OCI-LY7 (cell line): ENCODE measurements around the gene SMCHD1. TPM values are rescaled to one million over a fixed set of nuclear protein-coding genes. Genes with fewer than 3 reads are reported as not detected.
"Not testable (repeated sequence)": the region's sequence is repeated elsewhere in the genome, so short reads cannot be mapped to it uniquely, and the experiment has no call there.

Experiments used
- BruUV-seq: library from RNA; stranded (reverse); fragments of 400-500 nt; replicated peaks from 2 replicates; lab custom pipeline; 2021; lab: Mats Ljungman, UMichigan
- CTCF ChIA-PET: fragments of 300-600 bp; sonication (Branson Sonifier 250); formaldehyde crosslinking; loops from one replicate; lab custom pipeline; 2022; ENCODE audit warnings: antibody characterized with exemption; ENCODE audit not compliant: unreplicated experiment; lab: Charles Lee
- POLR2A ChIA-PET: fragments of 300-600 bp; sonication (Branson Sonifier 250); formaldehyde crosslinking; loops from one replicate; lab custom pipeline; 2022; ENCODE audit warnings: antibody characterized with exemption; lab: Charles Lee
- DNase-seq: peaks from one replicate; pipeline ENCODE4 v3.0.0-alpha.2; 2015; ENCODE audit warnings: low spot score
- H2AFZ ChIP-seq: fragments of 200-600 bp; sonication (generic), shearing (Covaris generic); 2 replicates; pipeline ENCODE4 v1.6.1; 2014; ENCODE audit warnings: mild to moderate bottlenecking, antibody characterized with exemption, low read length, moderate library complexity
- H3K27ac ChIP-seq: fragments of 200-600 bp; sonication (generic); 2 replicates; pipeline ENCODE4 v1.5.1; 2014; ENCODE audit warnings: mixed run types, low read depth, mild to moderate bottlenecking, moderate library complexity, low read length, inconsistent platforms; ENCODE audit not compliant: poor library complexity, severe bottlenecking
- H3K36me3 ChIP-seq: fragments of 200-600 bp; sonication (generic); 2 replicates; pipeline ENCODE4 v1.6.1; 2014; ENCODE audit warnings: mild to moderate bottlenecking, antibody characterized with exemption, low read length, moderate library complexity, mixed read lengths; ENCODE audit not compliant: insufficient read depth
- H3K4me1 ChIP-seq: fragments of 200-600 bp; sonication (generic); 2 replicates; pipeline ENCODE4 v1.5.1; 2014; ENCODE audit warnings: mild to moderate bottlenecking, low read length; ENCODE audit not compliant: insufficient read depth, poor library complexity, severe bottlenecking
- H3K4me2 ChIP-seq: fragments of 200-600 bp; sonication (generic); 2 replicates; pipeline ENCODE4 v1.6.1; 2014; ENCODE audit warnings: mild to moderate bottlenecking, low read length
- H3K4me3 ChIP-seq: fragments of 200-600 bp; sonication (generic); 2 replicates; pipeline ENCODE4 v1.5.1; 2014; ENCODE audit warnings: mild to moderate bottlenecking, low read depth, low read length; ENCODE audit not compliant: poor library complexity, severe bottlenecking
- H3K79me2 ChIP-seq: fragments of 200-600 bp; sonication (generic); 2 replicates; pipeline ENCODE4 v1.6.1; 2016; ENCODE audit warnings: low read depth, mild to moderate bottlenecking, low read length, moderate library complexity, mixed read lengths; ENCODE audit not compliant: insufficient read depth
- H3K9me2 ChIP-seq: fragments of 200-600 bp; sonication (generic); 2 replicates; pipeline ENCODE4 v1.6.1; 2016; ENCODE audit warnings: mild to moderate bottlenecking, low read length, mixed read lengths; ENCODE audit not compliant: insufficient read depth
- H3K9me3 ChIP-seq: fragments of 200-600 bp; sonication (generic); 2 replicates; pipeline ENCODE4 v1.6.1; 2014; ENCODE audit warnings: mild to moderate bottlenecking, mixed run types, low read length, mixed read lengths
- H4K20me1 ChIP-seq: fragments of 200-600 bp; sonication (generic); 2 replicates; pipeline ENCODE4 v1.6.1; 2014; ENCODE audit warnings: mild to moderate bottlenecking, antibody characterized with exemption, low read length, moderate library complexity, mixed read lengths; ENCODE audit not compliant: insufficient read depth
- EZH2phosphoT487 ChIP-seq: fragments of 200-600 bp; sonication (generic); IDR thresholded peaks from 2 replicates; pipeline ENCODE4 v1.6.1; 2018; ENCODE audit warnings: low read depth, borderline replicate concordance, mild to moderate bottlenecking, mixed run types, antibody characterized with exemption, low read length, moderate library complexity, mixed read lengths
- intact Hi-C: fragments of 100-400 bp; cut with micrococcal nuclease; formaldehyde crosslinking; loops from one replicate; pipeline ENCODE4 v1.10.0; 2022; ENCODE audit not compliant: unreplicated experiment
- total RNA-seq, 2 experiments: library from RNA; depleted of rRNA in 1 of 2; stranded (reverse); fragments of >200 nt in 1 of 2; shearing (Covaris generic) in 1 of 2; gene quantifications; 2 replicates each; pipeline ENCODE4 v1.2.3, GENCODE V29; 2014 to 2022
- TF ChIP-seq, protein P1 (sequence below): fragments of 200-600 bp; sonication (generic); conservative IDR thresholded peaks from 2 replicates; pipeline ENCODE4 v1.5.1; 2014; ENCODE audit warnings: mild to moderate bottlenecking, antibody characterized with exemption, low read length, moderate library complexity, mixed read lengths

Gene SMCHD1
- total RNA-seq, 2 experiments from 2014 or later = 114 to 140 TPM

DNA sequence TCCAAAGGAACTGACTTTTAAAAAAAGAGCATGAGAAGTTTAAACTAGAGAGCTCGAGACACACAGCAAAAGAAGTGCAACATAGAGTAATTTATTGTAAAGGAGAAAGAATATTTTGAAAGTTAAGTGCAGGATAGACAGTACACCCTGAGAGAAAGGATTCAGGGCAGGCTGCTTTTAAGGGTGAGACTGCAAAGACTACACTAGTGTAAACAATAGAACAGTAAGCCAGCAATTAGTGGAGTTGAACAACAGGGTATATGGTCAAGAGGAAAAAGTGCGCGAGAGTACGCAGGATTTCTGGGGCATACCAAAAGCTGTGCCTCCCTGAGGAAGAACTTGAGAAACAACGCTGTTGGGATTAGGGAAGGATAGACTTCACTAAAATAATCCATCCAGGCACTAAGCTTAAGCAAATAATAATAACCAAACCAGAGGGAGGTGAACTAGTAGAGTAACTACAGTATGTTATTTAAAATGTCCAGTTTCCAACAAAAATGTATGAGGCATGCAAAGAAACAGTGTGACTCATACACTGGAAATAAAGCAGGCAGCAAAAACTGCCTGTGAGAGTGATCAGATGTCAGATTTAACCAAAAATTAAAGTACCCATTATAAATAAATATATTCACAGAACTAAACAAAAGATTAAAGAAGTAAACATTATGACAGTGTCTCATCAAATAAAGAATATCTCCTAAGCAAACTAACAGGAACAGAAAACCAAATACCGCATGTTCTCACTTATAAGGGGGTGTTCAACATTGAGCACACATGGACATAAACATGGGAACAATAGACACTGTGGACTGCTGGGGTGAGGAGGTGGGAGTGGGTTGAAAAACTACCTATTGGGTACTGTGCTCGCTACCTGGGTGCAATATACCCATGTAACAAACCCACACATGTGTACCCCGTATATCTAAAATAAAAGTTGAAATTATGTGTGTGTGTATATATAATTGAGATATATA, 150.7 kb downstream of the SMCHD1 start:
- no peaks in the 10 kb centered on the region; the same call in 1 of the 2 replicates for H3K9me3 ChIP-seq
- ChIA-PET CTCF (no interaction called here), POLR2A (interaction anchor here (0.6 to 1.1 kb wide), 2 partner anchors 7 to 32 kb away, joined by 4 to 6 read pairs; no protein-coding TSS in a partner anchor)
- H3K79me2 ChIP-seq = no peaks in the 10 kb centered on the region
- no peaks in the 10 kb centered on the region for H3K4me1 ChIP-seq
- no peaks in the 10 kb centered on the region for H4K20me1 ChIP-seq
- no peak for DNase-seq
- no peak overlapping the region for H3K4me3 ChIP-seq
- intact Hi-C loops = no loop called here
- no peak overlapping the region for H2AFZ ChIP-seq
- H3K36me3 ChIP-seq = peaks cover 52% of the 10 kb centered on the region
- no peak overlapping the region for H3K4me2 ChIP-seq
- no peak overlapping the region for H3K27ac ChIP-seq
- TF ChIP-seq, protein P1, sequence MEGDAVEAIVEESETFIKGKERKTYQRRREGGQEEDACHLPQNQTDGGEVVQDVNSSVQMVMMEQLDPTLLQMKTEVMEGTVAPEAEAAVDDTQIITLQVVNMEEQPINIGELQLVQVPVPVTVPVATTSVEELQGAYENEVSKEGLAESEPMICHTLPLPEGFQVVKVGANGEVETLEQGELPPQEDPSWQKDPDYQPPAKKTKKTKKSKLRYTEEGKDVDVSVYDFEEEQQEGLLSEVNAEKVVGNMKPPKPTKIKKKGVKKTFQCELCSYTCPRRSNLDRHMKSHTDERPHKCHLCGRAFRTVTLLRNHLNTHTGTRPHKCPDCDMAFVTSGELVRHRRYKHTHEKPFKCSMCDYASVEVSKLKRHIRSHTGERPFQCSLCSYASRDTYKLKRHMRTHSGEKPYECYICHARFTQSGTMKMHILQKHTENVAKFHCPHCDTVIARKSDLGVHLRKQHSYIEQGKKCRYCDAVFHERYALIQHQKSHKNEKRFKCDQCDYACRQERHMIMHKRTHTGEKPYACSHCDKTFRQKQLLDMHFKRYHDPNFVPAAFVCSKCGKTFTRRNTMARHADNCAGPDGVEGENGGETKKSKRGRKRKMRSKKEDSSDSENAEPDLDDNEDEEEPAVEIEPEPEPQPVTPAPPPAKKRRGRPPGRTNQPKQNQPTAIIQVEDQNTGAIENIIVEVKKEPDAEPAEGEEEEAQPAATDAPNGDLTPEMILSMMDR = no peak
- no peak for TF ChIP-seq EZH2phosphoT487
- BruUV-seq = no TSS peak
- H3K9me2 ChIP-seq = no peaks in the 10 kb centered on the region

DNA sequence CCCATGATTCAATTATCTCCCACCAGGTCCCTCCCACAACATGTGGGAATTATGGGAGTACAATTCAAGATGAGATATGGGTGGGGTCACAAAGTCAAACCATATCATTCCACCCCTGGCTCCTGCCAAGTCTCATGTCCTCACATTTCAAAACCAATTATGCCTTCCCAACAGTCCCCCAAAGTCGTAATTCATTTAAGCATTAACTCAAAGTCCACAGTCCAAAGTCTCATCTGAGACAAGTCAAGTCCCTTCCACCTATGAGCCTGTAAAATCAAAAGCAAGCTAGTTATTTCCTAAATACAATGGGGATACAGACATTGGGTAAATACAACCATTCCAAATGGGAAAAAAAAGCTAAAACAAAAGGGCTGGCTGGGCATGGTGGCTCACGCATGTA, 153.1 kb downstream of the SMCHD1 start:
- H2AFZ ChIP-seq, POLR2A ChIA-PET, H3K27ac ChIP-seq, H3K4me2 ChIP-seq, DNase-seq, H3K4me3 ChIP-seq, H4K20me1 ChIP-seq, intact Hi-C loops, BruUV-seq, CTCF ChIA-PET, H3K4me1 ChIP-seq, H3K9me3 ChIP-seq, H3K79me2 ChIP-seq, H3K9me2 ChIP-seq: not testable (repeated sequence)
- H3K36me3 ChIP-seq = peaks cover 31% of the 10 kb centered on the region

DNA sequence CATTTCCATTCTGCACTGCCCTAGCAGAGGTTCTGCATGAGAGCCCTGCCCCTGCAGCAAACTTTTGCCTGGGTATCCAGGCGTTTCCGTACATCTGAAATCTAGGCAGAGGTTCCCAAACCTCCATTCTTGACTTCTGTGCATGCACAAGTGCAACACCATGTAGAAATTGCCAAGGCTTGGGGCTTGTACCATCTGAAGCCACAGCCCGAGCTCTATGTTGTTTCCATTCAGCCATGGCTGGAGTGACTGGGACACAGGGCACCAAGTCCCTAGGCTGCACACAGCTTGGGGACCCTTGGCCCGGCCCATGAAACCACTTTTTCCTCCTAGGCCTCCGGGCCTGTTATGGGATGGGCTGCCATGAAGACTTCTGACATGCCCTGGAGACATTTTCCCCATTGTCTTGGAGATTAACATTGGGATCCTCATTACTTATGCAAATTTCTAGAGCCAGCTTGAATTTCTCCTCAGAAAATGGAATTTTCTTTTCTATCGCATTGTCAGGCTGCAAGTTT, 154.2 kb downstream of the SMCHD1 start:
- H3K4me3 ChIP-seq, intact Hi-C loops, H2AFZ ChIP-seq, H4K20me1 ChIP-seq, H3K79me2 ChIP-seq, H3K4me2 ChIP-seq, H3K27ac ChIP-seq, H3K9me2 ChIP-seq, DNase-seq, BruUV-seq, POLR2A ChIA-PET, H3K9me3 ChIP-seq, CTCF ChIA-PET, H3K4me1 ChIP-seq: not testable (repeated sequence)
- H3K36me3 ChIP-seq = peaks cover 20% of the 10 kb centered on the region; the same call in 1 of the 2 replicates
